Fibroblast of peridontal ligament (primary cell): Measurements from ENCODE around the gene MTMR2.

Experiments used
- DNase-seq: peaks from one replicate; pipeline ENCODE4 v3.0.0-alpha.2; 2010; ENCODE audit errors: extremely low read depth

The MTMR2 gene

GRCh38 chr11:95923728-95924413 lies at the start of gene MTMR2:
Gene MTMR2, minus strand, starts transcription at chr11:95924107. Its CDS starts 153 bp downstream, at chr11:95923954.
- DNase-seq: peak; percentile 68

- no peak for DNase-seq
These were observed 48.2 kb upstream of the MTMR2 start for GRCh38 chr11:95972060-95972459.

GRCh38 chr11:95968585-95968984 lies 44.7 kb upstream of the MTMR2 start:
- peak; percentile 35 for DNase-seq

GRCh38 chr11:95964281-95964680 lies 40.4 kb upstream of the MTMR2 start:
- DNase-seq: no peak

DNA sequence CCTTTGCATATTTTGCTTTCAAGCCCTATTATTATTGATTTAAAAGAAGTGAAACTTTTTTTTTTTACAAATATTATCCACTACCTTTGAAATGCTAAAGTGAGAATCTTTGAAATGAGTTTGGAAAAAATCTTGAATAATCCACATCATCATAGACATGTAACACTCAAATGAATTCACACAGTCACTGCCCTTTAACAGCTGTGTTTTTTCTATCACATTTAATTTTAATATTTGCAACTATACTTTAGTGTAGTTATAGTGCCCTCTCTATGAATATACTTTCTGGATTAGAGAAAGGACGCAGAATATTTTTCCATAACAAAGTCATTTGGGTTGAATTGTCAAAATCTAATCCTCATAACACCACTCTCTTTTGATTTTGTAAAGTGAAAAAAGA lies 37.9 kb upstream of the MTMR2 start:
- no peak for DNase-seq

- DNase-seq: no peak
These were observed 27.0 kb upstream of the MTMR2 start for GRCh38 chr11:95950905-95951304.

GRCh38 chr11:95948637-95949036 lies 24.7 kb upstream of the MTMR2 start:
- DNase-seq: no peak

DNA sequence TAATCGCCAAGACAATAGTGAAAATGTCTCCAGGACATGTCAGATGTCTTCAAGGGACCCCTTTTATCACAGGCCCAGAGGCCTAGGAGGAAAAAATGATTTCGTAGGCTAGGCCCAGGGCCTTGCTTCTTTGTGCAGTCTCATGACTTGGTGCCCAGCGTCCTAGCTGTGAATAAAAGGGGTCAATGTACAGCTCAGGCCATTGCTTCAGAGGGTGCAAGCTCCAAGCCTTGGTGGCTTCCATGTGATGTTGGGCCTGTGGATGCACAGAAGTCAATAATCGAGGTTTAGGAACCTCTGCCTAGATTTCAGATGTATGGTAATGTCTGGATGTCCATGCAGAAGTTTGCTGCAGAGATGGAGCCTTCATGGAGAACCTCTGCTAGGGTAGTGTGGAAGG lies 20.7 kb upstream of the MTMR2 start:
- no peak for DNase-seq

DNA sequence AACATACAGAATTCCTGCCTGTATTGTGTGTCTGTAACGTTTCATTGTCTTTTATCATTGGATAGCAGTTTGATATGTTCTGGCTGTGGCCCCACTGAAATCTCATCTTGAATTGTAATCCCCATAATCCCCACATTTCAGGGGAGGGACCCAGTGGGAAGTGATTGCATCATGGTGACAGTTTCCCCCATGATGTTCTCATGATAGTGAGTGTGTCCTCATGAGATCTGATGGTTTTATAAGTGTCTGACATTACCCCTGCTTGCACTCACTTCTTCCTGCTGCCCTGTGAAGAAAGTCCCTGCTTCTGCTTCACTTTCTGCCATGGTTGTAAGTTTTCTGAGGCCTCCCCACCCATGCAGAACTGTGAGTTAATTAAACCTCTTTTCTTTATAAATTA lies 19.6 kb upstream of the MTMR2 start:
- no peak for DNase-seq

GRCh38 chr11:95939091-95939490 lies 15.2 kb upstream of the MTMR2 start:
- DNase-seq: no peak

- peak; percentile 30 for DNase-seq
These were observed 13.5 kb upstream of the MTMR2 start for GRCh38 chr11:95937358-95937757.

DNA sequence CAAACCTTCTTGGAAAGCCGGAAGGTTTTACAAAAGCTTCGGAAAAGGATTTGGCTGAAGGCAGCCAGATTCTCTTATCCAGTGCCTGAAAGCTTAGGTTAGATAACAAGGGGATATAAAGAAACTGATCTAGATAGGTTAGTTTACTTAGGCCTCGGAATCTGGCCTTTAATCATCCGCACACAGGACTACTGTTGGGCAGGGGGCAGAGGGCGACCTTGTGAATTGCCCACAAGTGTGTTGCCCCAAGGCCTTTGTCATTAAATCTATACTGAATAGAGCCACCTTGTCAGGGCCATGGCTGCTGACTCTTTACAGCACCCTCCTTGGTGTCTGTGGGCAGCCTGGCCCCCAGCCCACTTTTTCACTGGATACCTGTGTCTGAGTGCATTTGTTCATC lies 9.7 kb upstream of the MTMR2 start:
- DNase-seq: no peak

- DNase-seq: no peak
These were observed 8.0 kb upstream of the MTMR2 start for GRCh38 chr11:95931916-95932315.

DNA sequence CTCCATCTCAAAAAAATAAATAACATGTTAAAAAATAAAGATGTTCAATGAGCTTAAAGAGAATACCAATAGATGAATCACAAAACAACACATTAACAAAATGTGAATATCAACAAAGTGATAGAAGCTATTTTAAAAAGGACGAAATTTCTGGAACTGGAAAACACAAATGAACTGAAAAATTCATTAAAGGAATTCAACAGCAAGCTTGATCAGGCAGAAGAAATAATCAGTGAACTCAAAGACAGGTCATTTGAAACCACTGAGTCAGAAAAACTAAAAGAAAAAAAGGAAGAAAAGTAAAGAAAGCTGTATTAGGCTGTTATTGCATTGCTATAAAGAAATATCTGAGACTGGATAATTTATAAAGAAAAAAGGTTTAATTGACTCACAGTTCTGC lies 7.0 kb upstream of the MTMR2 start:
- DNase-seq: no peak

DNA sequence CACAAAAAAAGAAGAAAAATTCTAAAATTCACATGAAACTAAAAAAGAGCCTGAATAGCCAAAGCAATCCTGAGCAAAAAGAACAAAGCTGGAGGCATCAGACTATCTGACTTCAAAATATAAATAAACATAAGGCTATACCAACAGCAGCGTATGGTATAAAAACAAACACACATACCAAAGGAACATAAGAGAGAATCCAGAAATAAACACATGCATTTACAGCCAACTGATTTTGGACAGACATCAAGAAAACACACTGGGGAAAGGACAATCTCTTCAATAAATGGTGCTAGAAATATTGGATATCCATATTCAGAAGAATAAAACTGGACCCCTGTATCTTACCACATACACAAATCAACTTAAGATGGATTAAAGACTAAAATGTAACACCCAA lies 2.8 kb upstream of the MTMR2 start:
- DNase-seq: no peak

GRCh38 chr11:95925011-95925410 lies 1.1 kb upstream of the MTMR2 start:
- no peak for DNase-seq

GRCh38 chr11:95924414-95924760 lies 480 bp upstream of the MTMR2 start:
- DNase-seq: peak; percentile 66

- DNase-seq: no peak
These were observed 524 bp downstream of the MTMR2 start for GRCh38 chr11:95923439-95923727.

- peak; percentile 51 for DNase-seq
These were observed 1.1 kb downstream of the MTMR2 start for GRCh38 chr11:95922536-95923438.

DNA sequence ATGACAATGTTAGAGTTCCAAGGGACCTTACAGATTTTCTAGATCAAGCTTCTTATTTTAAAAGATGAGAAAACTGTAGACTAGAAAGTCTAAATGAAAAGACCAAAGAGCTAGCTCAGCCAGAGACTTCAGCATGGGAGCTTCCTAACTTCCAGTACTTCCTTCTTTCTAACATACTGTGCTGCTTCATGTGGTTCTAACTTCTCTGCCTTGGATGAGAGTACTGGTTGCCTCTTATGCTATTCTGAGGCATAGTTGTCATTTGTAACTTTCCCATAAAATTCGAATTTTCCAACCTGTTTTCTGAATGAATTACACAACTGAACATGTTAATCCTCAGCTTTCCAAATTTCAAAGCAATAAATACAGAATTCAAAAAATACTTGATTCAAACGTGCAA lies 1.8 kb downstream of the MTMR2 start:
- peak; percentile 47 for DNase-seq

DNA sequence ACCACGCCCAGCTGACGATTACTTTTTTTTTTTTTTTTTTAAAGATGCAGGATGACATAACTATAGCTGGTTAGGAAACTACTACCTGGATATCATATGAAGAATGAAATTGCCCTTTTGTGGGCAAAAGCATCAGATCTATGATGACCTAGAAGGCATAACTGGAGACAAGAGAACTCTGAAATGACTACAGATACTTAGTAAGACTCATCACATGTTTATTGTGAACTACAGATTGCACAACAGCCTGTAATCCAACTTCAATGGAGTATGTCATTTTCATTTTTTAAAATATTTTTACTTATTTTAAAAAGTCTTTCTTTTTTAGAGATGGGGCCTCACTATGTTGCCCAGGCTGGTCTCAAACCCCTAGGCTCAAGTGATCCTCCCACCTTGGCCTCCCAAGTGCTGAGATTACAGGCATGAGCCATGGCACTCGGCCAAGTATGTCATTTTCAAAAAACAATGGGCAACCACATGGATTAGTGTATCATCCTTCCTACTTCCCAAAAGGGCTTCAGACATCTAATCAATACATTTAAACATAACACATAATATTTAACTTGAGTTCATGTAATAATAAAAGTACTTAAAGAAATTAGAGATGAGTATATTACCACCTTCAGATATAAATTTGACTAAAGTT lies 3.3 kb downstream of the MTMR2 start:
- DNase-seq: peak; percentile 46

DNA sequence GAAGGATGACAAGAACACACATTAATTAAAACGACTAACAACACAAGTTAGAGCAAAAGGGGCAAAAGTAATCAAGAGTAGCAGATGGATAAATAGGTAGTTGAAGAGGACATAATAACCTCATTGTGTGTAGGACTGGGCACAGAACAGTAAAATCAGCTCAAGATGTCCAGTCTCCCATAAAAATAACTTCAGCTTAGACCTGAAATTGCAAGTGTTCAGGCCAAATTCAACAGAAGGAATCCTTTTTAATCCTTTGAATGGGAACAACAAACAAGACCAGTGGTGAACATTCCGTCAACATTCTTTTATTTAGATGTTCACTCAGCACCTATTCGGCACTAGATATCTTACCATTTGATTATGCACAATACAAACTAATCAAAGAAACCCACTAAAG lies 4.4 kb downstream of the MTMR2 start:
- no peak for DNase-seq

GRCh38 chr11:95918720-95919119 lies 5.2 kb downstream of the MTMR2 start:
- DNase-seq: no peak
